Neural cell (in vitro differentiated cells): ENCODE data around the gene FILIP1L.

Experiments
- EZH2 ChIP-seq: fragments of 200-600, 300-800 bp; shearing (Covaris generic), sonication (generic); IDR thresholded peaks from 2 replicates; pipeline ENCODE4 v1.6.1; 2014; ENCODE audit warnings: antibody characterized with exemption, low read length, borderline replicate concordance, mild to moderate bottlenecking; ENCODE audit not compliant: insufficient read depth, poor library complexity, severe bottlenecking
- RAD21 ChIP-seq: fragments of 450-650 bp; conservative IDR thresholded peaks from 2 replicates; pipeline ENCODE4 v1.6.1; 2014; ENCODE audit warnings: antibody characterized with exemption, mild to moderate bottlenecking, moderate library complexity
- TF ChIP-seq, protein P1 (sequence below): fragments of 450-650 bp; IDR thresholded peaks from 2 replicates; pipeline ENCODE4 v1.5.1; 2014; ENCODE audit warnings: antibody characterized with exemption, mild to moderate bottlenecking, moderate library complexity; ENCODE audit not compliant: poor library complexity, severe bottlenecking
- TF ChIP-seq, protein P2 (sequence below): IDR thresholded peaks from 2 replicates; pipeline ENCODE4 v1.6.1; 2012; ENCODE audit warnings: borderline replicate concordance

GRCh38 chr3:100010087-100010417 lies 104.2 kb downstream of the FILIP1L start:
- TF ChIP-seq, protein P1, sequence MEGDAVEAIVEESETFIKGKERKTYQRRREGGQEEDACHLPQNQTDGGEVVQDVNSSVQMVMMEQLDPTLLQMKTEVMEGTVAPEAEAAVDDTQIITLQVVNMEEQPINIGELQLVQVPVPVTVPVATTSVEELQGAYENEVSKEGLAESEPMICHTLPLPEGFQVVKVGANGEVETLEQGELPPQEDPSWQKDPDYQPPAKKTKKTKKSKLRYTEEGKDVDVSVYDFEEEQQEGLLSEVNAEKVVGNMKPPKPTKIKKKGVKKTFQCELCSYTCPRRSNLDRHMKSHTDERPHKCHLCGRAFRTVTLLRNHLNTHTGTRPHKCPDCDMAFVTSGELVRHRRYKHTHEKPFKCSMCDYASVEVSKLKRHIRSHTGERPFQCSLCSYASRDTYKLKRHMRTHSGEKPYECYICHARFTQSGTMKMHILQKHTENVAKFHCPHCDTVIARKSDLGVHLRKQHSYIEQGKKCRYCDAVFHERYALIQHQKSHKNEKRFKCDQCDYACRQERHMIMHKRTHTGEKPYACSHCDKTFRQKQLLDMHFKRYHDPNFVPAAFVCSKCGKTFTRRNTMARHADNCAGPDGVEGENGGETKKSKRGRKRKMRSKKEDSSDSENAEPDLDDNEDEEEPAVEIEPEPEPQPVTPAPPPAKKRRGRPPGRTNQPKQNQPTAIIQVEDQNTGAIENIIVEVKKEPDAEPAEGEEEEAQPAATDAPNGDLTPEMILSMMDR = no peak
- TF ChIP-seq EZH2 = no peak
- no peak for TF ChIP-seq RAD21
- TF ChIP-seq, protein P2, sequence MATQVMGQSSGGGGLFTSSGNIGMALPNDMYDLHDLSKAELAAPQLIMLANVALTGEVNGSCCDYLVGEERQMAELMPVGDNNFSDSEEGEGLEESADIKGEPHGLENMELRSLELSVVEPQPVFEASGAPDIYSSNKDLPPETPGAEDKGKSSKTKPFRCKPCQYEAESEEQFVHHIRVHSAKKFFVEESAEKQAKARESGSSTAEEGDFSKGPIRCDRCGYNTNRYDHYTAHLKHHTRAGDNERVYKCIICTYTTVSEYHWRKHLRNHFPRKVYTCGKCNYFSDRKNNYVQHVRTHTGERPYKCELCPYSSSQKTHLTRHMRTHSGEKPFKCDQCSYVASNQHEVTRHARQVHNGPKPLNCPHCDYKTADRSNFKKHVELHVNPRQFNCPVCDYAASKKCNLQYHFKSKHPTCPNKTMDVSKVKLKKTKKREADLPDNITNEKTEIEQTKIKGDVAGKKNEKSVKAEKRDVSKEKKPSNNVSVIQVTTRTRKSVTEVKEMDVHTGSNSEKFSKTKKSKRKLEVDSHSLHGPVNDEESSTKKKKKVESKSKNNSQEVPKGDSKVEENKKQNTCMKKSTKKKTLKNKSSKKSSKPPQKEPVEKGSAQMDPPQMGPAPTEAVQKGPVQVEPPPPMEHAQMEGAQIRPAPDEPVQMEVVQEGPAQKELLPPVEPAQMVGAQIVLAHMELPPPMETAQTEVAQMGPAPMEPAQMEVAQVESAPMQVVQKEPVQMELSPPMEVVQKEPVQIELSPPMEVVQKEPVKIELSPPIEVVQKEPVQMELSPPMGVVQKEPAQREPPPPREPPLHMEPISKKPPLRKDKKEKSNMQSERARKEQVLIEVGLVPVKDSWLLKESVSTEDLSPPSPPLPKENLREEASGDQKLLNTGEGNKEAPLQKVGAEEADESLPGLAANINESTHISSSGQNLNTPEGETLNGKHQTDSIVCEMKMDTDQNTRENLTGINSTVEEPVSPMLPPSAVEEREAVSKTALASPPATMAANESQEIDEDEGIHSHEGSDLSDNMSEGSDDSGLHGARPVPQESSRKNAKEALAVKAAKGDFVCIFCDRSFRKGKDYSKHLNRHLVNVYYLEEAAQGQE = no peak
